GM23338 (cell line): Measurements from ENCODE around the gene DNAJB12. TPM values are rescaled to one million over a fixed set of nuclear protein-coding genes. Genes with fewer than 3 reads are reported as not detected.
A peak's percentile ranks its signal among the peaks of the same experiment; 100 is the strongest.

ENCODE experiments used
- ATAC-seq: fragments of 200-7000 bp; cut with Tn5 transposase; 3 replicates; pipeline ENCODE4 v1.9.1; 2020
- DNase-seq: peaks from one replicate; pipeline ENCODE4 v3.0.0-alpha.2; 2015; ENCODE audit warnings: low spot score
- H2AFZ ChIP-seq: fragments of 200-600 bp; sonication (generic); 2 replicates; pipeline ENCODE4 v1.8.0; 2016; ENCODE audit warnings: antibody characterized with exemption, mild to moderate bottlenecking, moderate library complexity
- H3F3A ChIP-seq: fragments of 200-600 bp; sonication (generic); replicated peaks from 2 replicates; pipeline ENCODE4 v1.8.0; 2017; ENCODE audit warnings: antibody characterized with exemption, mixed run types, low read depth
- H3K27ac ChIP-seq: fragments of 200-600 bp; sonication (generic); 2 replicates; pipeline ENCODE4 v1.6.1; 2016; ENCODE audit warnings: low read depth
- H3K27me3 ChIP-seq: fragments of 200-600 bp; sonication (generic); 2 replicates; pipeline ENCODE4 v1.8.0; 2016; ENCODE audit warnings: mild to moderate bottlenecking, mixed run types, moderate library complexity; ENCODE audit not compliant: insufficient read depth
- H3K36me3 ChIP-seq: fragments of 200-600 bp; sonication (generic); 2 replicates; pipeline ENCODE4 v1.8.0; 2016; ENCODE audit warnings: mild to moderate bottlenecking; ENCODE audit not compliant: insufficient read depth
- H3K4me1 ChIP-seq: fragments of 200-600 bp; sonication (generic); 2 replicates; pipeline ENCODE4 v1.8.0; 2016; ENCODE audit warnings: mild to moderate bottlenecking, moderate library complexity; ENCODE audit not compliant: insufficient read depth
- H3K4me2 ChIP-seq: fragments of 200-600 bp; sonication (generic); 2 replicates; pipeline ENCODE4 v1.7.1; 2017; ENCODE audit warnings: mixed run types
- H3K4me3 ChIP-seq: fragments of 200-600 bp; sonication (generic); 2 replicates; pipeline ENCODE4 v1.6.1; 2016; ENCODE audit warnings: mixed run types
- H3K79me2 ChIP-seq: fragments of 200-600 bp; sonication (generic); replicated peaks from 2 replicates; pipeline ENCODE4 v1.8.0; 2017; ENCODE audit warnings: mild to moderate bottlenecking; ENCODE audit not compliant: insufficient read depth
- H3K9me2 ChIP-seq: fragments of 200-600 bp; sonication (generic); 2 replicates; pipeline ENCODE4 v1.8.0; 2017; ENCODE audit not compliant: insufficient read depth
- H4K20me1 ChIP-seq: fragments of 200-600 bp; sonication (generic); replicated peaks from 2 replicates; pipeline ENCODE4 v1.8.0; 2017; ENCODE audit warnings: mild to moderate bottlenecking; ENCODE audit not compliant: insufficient read depth
- H3K27ac Mint-ChIP-seq: 2 replicates; pipeline ENCODE4 v1.8.0; 2020; ENCODE audit warnings: inconsistent platforms, mild to moderate bottlenecking, moderate library complexity, mixed read lengths
- H3K27me3 Mint-ChIP-seq: 3 replicates; pipeline ENCODE4 v1.8.0; 2022; ENCODE audit warnings: low read depth, mild to moderate bottlenecking, moderate library complexity, mixed read lengths, inconsistent platforms; ENCODE audit not compliant: insufficient read depth, poor library complexity
- H3K36me3 Mint-ChIP-seq: 3 replicates; pipeline ENCODE4 v1.8.0; 2021; ENCODE audit warnings: low read depth, mild to moderate bottlenecking, inconsistent platforms, moderate library complexity, mixed read lengths
- H3K4me1 Mint-ChIP-seq: 3 replicates; pipeline ENCODE4 v1.8.0; 2020; ENCODE audit warnings: mild to moderate bottlenecking, inconsistent platforms, mixed read lengths
- H3K4me3 Mint-ChIP-seq: 3 replicates; pipeline ENCODE4 v1.8.0; 2021; ENCODE audit warnings: moderate library complexity, mild to moderate bottlenecking, inconsistent platforms, mixed read lengths
- H3K9me3 Mint-ChIP-seq: 3 replicates; pipeline ENCODE4 v1.8.0; 2020; ENCODE audit warnings: moderate library complexity, mild to moderate bottlenecking, inconsistent platforms, mixed read lengths
- CREB1 ChIP-seq: fragments of 250-450 bp; sonication (Bioruptor Pico); IDR thresholded peaks from 2 replicates; pipeline ENCODE4 v1.5.0; 2020; ENCODE audit warnings: low read depth, mild to moderate bottlenecking, moderate library complexity
- JUNB ChIP-seq: IDR thresholded peaks from one replicate; pipeline ENCODE4 v1.6.1; 2016; ENCODE audit warnings: antibody characterized with exemption; ENCODE audit not compliant: unreplicated experiment
- POLR2AphosphoS5 ChIP-seq: IDR thresholded peaks from 2 replicates; pipeline ENCODE4 v1.6.1; 2016; ENCODE audit warnings: antibody characterized with exemption, low read depth
- STAT1 ChIP-seq: IDR thresholded peaks from one replicate; pipeline ENCODE4 v1.6.1; 2016; ENCODE audit warnings: antibody characterized with exemption; ENCODE audit not compliant: unreplicated experiment
- polyA plus RNA-seq: library from polyadenylated mRNA; unstranded; fragments of >200 nt; fragmentation: Nextera tagmentation; extraction: Ambion mirVana; gene quantifications from 2 replicates; pipeline ENCODE4 v1.2.1, GENCODE V29; 2016
- total RNA-seq: library from RNA; depleted of rRNA; stranded (reverse); fragments of >200 nt; shearing (Covaris generic); gene quantifications from 2 replicates; pipeline ENCODE4 v1.2.3, GENCODE V29; 2014
- TF ChIP-seq, protein P1 (sequence below), 2 experiments: fragments of 200-600 bp in 1 of 2; sonication (generic) in 1 of 2; conservative IDR thresholded peaks; 2 replicates each; pipeline versions ENCODE4 v1.5.1 to v1.6.1; 2016 to 2017; ENCODE audit warnings: antibody characterized with exemption in 2 of 2, low read depth in 2 of 2, mild to moderate bottlenecking in 2 of 2, moderate library complexity in 1 of 2
- TF ChIP-seq, protein P2 (sequence below): IDR thresholded peaks from 2 replicates; pipeline ENCODE4 v1.6.1; 2016; ENCODE audit warnings: antibody characterized with exemption

Gene DNAJB12
- total and polyA plus RNA-seq, 2 experiments from 2014 or later, result 12.8 to 16.0 TPM

DNA sequence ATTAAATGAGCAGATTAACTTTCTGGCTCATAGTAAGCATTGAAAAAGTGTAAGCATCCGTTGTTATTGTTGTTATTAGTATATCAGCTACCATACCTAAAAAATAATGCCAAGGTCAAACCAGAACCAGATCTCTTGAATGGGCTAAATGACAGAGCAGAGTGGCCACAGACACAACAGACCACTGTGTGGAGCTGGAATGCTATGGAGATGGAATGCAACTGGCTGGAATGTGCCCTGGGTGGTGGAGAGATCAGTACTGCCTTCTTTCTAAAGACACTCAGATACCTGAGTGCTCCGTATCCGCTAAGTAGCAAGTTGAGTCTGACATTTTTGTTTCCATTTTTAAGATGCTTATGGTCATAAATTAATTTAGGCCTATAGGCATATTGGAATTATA lies 20.5 kb upstream of the DNAJB12 start:
- DNase-seq (peak; percentile 67), ATAC-seq (peak; percentile 92)
- Histone ChIP-seq H3K79me2 (no peaks in the 10 kb centered on the region), H3K27me3 (no peaks in the 10 kb centered on the region), H2AFZ (no peak overlapping the region), H3K4me2 (no peak overlapping the region), H3F3A (no peaks in the 10 kb centered on the region), H3K36me3 (no peaks in the 10 kb centered on the region), H3K9me2 (no peaks in the 10 kb centered on the region), H3K4me1 (peaks cover 8% of the 10 kb centered on the region; the same call in 1 of the 2 replicates), H3K27ac (peak overlapping the region; percentile 57; the same call in 1 of the 2 replicates), H4K20me1 (no peaks in the 10 kb centered on the region), H3K4me3 (no peak overlapping the region)
- no peaks in the 10 kb centered on the region for H3K36me3 Mint-ChIP-seq
- TF ChIP-seq, protein P1, sequence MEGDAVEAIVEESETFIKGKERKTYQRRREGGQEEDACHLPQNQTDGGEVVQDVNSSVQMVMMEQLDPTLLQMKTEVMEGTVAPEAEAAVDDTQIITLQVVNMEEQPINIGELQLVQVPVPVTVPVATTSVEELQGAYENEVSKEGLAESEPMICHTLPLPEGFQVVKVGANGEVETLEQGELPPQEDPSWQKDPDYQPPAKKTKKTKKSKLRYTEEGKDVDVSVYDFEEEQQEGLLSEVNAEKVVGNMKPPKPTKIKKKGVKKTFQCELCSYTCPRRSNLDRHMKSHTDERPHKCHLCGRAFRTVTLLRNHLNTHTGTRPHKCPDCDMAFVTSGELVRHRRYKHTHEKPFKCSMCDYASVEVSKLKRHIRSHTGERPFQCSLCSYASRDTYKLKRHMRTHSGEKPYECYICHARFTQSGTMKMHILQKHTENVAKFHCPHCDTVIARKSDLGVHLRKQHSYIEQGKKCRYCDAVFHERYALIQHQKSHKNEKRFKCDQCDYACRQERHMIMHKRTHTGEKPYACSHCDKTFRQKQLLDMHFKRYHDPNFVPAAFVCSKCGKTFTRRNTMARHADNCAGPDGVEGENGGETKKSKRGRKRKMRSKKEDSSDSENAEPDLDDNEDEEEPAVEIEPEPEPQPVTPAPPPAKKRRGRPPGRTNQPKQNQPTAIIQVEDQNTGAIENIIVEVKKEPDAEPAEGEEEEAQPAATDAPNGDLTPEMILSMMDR (conservative IDR thresholded peaks at IDR 0.05; ENCODE audit: low read depth in 2 of 2), result peak in 1 of 2 experiments; percentile 56; a peak in 2 of 4 replicates
- no peak for TF ChIP-seq STAT1
- H3K9me3 Mint-ChIP-seq, result no peaks in the 10 kb centered on the region
- peaks cover 3% of the 10 kb centered on the region for H3K27me3 Mint-ChIP-seq
- H3K4me3 Mint-ChIP-seq, result no peak overlapping the region
- 0 out of 2 replicates have a peak overlapping the region, but pooled peaks have one; percentile 11 for H3K27ac Mint-ChIP-seq
- peaks cover 17% of the 10 kb centered on the region for H3K4me1 Mint-ChIP-seq

DNA sequence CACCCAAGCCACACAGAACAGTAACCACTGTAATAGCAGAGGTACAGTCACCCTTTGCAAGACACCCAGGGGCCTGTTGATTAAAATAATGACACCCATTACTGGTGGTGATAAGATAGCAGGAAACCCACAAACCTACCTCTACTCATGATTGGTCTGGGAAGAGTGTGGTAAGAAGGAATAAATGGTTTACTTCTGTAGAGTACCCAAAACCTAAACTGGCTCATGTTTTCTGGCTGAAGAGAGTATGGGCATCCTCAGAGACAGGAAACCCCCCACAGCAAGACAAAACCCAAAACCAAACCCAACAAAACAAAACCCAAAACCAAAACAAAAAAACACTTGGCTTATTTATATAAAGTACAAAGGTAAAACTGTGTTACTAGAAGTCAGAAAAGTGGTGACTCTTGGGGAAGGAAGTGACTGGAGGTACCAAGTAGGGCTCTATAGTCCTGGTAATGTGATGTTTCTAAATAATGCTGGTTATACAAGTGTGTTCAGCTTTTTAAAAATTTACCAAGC lies 15.5 kb upstream of the DNAJB12 start:
- no peak for TF ChIP-seq JUNB
- TF ChIP-seq, protein P2, sequence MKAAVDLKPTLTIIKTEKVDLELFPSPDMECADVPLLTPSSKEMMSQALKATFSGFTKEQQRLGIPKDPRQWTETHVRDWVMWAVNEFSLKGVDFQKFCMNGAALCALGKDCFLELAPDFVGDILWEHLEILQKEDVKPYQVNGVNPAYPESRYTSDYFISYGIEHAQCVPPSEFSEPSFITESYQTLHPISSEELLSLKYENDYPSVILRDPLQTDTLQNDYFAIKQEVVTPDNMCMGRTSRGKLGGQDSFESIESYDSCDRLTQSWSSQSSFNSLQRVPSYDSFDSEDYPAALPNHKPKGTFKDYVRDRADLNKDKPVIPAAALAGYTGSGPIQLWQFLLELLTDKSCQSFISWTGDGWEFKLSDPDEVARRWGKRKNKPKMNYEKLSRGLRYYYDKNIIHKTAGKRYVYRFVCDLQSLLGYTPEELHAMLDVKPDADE, result no peak
- TF ChIP-seq POLR2AphosphoS5, result no peak
- TF ChIP-seq, protein P1 (conservative IDR thresholded peaks at IDR 0.05; ENCODE audit: low read depth in 2 of 2), result no peak
- no peak for TF ChIP-seq CREB1
- no peak for TF ChIP-seq STAT1
- no peaks in the 10 kb centered on the region for H3K36me3 ChIP-seq

More for the DNA sequence above, 15.5 kb upstream of the DNAJB12 start:
- no peaks in the 10 kb centered on the region for H3K4me1 ChIP-seq
- H3F3A ChIP-seq, result no peaks in the 10 kb centered on the region
- no peaks in the 10 kb centered on the region for H3K27me3 ChIP-seq
- no peak overlapping the region for H3K27ac ChIP-seq
- no peak overlapping the region for H3K4me2 ChIP-seq
- no peak overlapping the region for H2AFZ ChIP-seq
- H3K79me2 ChIP-seq, result no peaks in the 10 kb centered on the region
- DNase-seq, result no peak
- peaks cover 3% of the 10 kb centered on the region; the same call in 1 of the 3 replicates for H3K4me1 Mint-ChIP-seq
- no peak overlapping the region for H3K4me3 Mint-ChIP-seq
- no peaks in the 10 kb centered on the region for H4K20me1 ChIP-seq
- H3K9me3 Mint-ChIP-seq, result no peaks in the 10 kb centered on the region
- H3K27ac Mint-ChIP-seq, result no peak overlapping the region
- no peak for ATAC-seq
- peaks cover 2% of the 10 kb centered on the region; the same call in 2 of the 3 replicates for H3K36me3 Mint-ChIP-seq
- H3K4me3 ChIP-seq, result no peak overlapping the region
- no peaks in the 10 kb centered on the region for H3K27me3 Mint-ChIP-seq
- H3K9me2 ChIP-seq, result no peaks in the 10 kb centered on the region
